Measurements from ENCODE around the gene SYNDIG1. TPM values are rescaled to one million over a fixed set of nuclear protein-coding genes. Genes with fewer than 3 reads are reported as not detected.

SYNDIG1 gene
- total RNA-seq, 6 experiments from 2014 or later = not detected

DNA sequence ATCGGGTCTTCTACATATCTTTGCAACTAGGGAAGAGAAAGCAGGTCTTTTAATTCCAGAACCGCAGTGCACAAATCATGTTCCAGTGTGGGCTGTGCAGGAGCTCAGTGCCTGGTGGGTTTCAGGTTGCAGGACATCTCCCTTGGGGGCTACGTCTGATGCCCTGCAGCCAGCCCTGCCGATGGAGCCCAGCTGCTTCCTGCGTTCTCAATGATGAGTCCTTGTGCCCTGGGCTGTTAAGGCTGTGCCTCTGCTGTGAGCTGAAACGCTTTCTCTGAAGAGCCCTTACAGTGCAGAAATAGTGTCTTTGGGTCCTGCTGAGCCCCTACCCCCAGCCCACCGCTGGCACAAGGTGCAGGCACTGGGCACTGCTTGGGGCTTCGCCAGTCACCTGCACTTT lies 192.9 kb downstream of the SYNDIG1 start:
- no peak for DNase-seq
- no peaks in the 10 kb centered on the region for H3K4me1 ChIP-seq
- H3K9me3 ChIP-seq = no peaks in the 10 kb centered on the region
- 71% methylated on average over 5 of the region's 8 CpGs for WGBS (ENCODE audit: insufficient coverage, low coverage, low lambda C conversion rate, missing lambda C conversion rate)
- H3K27me3 ChIP-seq = no peaks in the 10 kb centered on the region
- no peak for TF ChIP-seq POLR2A (IDR thresholded peaks at IDR 0.05)
- TF ChIP-seq, protein P1, sequence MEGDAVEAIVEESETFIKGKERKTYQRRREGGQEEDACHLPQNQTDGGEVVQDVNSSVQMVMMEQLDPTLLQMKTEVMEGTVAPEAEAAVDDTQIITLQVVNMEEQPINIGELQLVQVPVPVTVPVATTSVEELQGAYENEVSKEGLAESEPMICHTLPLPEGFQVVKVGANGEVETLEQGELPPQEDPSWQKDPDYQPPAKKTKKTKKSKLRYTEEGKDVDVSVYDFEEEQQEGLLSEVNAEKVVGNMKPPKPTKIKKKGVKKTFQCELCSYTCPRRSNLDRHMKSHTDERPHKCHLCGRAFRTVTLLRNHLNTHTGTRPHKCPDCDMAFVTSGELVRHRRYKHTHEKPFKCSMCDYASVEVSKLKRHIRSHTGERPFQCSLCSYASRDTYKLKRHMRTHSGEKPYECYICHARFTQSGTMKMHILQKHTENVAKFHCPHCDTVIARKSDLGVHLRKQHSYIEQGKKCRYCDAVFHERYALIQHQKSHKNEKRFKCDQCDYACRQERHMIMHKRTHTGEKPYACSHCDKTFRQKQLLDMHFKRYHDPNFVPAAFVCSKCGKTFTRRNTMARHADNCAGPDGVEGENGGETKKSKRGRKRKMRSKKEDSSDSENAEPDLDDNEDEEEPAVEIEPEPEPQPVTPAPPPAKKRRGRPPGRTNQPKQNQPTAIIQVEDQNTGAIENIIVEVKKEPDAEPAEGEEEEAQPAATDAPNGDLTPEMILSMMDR (IDR thresholded peaks at IDR 0.05) = no peak
- ATAC-seq = no peak
- no peaks in the 10 kb centered on the region for H3K36me3 ChIP-seq
- H3K4me3 ChIP-seq = no peak overlapping the region
- intact Hi-C loops (cut with DNase I) = no loop called here
- no peak overlapping the region for H3K27ac ChIP-seq

DNA sequence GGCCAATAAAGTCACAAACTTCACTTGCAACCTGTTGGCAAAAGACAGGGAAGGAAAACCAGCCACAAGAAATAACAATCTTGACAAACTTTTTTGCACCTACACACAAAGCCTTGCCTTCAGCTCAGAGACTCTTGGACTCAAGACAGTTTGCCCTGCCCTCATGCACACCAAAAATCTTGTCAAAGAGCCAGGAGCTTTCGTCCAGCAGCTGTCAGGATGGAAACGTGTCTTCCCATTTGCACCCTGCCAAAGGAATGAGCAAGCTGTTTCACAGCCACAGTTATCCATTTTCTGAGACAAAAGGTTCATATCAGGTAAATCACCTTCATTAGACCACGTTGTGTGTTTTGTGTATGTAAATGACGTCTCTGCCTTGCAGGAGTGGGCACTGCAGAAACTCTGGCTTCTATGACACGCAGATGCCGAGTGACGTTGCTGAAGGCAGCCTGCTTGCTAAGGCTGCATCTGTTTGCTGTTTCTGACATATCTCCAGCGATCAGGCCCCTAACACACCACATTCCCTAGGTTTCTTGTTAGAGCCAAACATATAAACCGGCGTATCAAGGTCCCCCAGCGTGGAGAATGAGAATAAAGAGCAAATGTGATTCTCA lies 193.4 kb downstream of the SYNDIG1 start:
- Histone ChIP-seq H3K36me3 (no peaks in the 10 kb centered on the region), H3K27ac (no peak overlapping the region), H3K4me3 (no peak overlapping the region), H3K27me3 (no peaks in the 10 kb centered on the region), H3K4me1 (no peaks in the 10 kb centered on the region), H3K9me3 (no peaks in the 10 kb centered on the region)
- ATAC-seq (no peak), DNase-seq (no peak)
- 57% methylated on average over 9 of the region's 11 CpGs for WGBS (ENCODE audit: insufficient coverage, low coverage, low lambda C conversion rate, missing lambda C conversion rate)
- TF ChIP-seq, protein P1 (IDR thresholded peaks at IDR 0.05) = no peak
- no peak for TF ChIP-seq POLR2A (IDR thresholded peaks at IDR 0.05)
- intact Hi-C loops (cut with DNase I) = no loop called here

DNA sequence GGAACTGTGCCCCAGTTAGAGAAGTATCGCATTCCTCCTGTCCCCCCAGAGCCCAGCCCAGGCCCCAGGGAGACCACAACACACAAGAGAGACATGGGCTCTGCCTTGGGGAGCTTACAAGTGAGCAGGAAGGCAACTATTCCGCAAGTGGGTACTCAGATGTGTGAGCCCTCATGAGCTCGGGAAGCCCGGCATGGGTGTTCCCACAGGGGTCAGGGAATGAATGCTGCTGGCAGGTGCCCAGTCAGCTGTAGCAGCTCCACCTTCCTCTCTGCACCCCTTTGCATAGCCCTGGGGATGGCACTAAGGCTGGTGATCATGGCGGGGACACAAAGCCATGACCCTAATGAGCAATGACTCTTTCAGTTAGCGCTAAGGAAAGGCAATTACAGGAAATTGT lies 194.1 kb downstream of the SYNDIG1 start:
- 93% methylated on average over 2 of the region's 6 CpGs for WGBS (ENCODE audit: insufficient coverage, low coverage, low lambda C conversion rate, missing lambda C conversion rate)
- H3K9me3 ChIP-seq = no peaks in the 10 kb centered on the region
- no peak for ATAC-seq

DNA sequence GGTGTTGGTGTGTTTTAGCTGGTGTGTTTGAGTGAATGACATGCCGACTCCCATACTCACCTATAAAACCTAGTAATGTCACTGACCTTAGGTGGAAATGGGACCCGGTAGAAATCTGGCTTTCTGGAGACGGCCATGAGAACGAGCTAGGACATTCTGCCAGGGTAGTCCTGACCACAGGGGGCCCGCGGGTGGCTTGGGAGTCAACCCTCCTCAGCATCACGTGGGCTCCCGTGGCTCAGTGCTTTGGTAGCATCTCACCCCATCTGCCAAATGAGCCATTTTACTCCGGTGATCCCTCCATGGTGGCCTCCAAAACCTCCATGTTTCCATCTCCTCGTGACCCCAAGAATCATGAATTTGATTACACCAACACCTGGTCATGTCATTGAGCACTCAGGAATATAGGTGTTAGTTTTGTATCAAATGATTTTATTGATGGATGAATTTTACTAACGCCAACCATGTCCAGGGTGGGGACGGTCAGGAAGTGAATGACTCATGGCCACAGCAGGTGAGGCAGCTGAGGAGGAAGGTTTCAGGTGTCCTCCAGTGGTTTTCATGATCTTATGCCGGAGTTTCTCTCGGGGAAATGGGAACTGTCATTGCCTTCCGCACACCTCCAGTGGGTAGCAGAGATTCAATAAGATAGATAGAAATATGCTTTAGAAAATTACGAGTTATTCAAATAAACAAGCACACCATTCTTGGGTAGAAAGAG lies 195.0 kb downstream of the SYNDIG1 start:
- DNase-seq = no peak

More for the DNA sequence above, 194.1 kb downstream of the SYNDIG1 start:
- H3K27ac ChIP-seq = no peak overlapping the region
- H3K4me1 ChIP-seq = no peaks in the 10 kb centered on the region
- TF ChIP-seq, protein P1 (IDR thresholded peaks at IDR 0.05) = no peak
- no peak for TF ChIP-seq POLR2A (IDR thresholded peaks at IDR 0.05)
- H3K4me3 ChIP-seq = no peak overlapping the region
- H3K36me3 ChIP-seq = no peaks in the 10 kb centered on the region
- intact Hi-C loops (cut with DNase I) = no loop called here
- no peak for DNase-seq
- H3K27me3 ChIP-seq = no peaks in the 10 kb centered on the region

More for the DNA sequence above, 195.0 kb downstream of the SYNDIG1 start:
- Histone ChIP-seq H3K9me3 (no peaks in the 10 kb centered on the region), H3K36me3 (no peaks in the 10 kb centered on the region), H3K27me3 (no peaks in the 10 kb centered on the region), H3K4me1 (no peaks in the 10 kb centered on the region), H3K4me3 (no peak overlapping the region), H3K27ac (no peak overlapping the region)
- WGBS (ENCODE audit: insufficient coverage, low coverage, low lambda C conversion rate, missing lambda C conversion rate) = 67% methylated on average over 8 of the region's 16 CpGs
- intact Hi-C loops (cut with DNase I) = no loop called here
- no peak for ATAC-seq
- TF ChIP-seq POLR2A (IDR thresholded peaks at IDR 0.05) = no peak
- TF ChIP-seq, protein P1 (IDR thresholded peaks at IDR 0.05) = no peak
